K562 (cell line): ENCODE results near the gene BLOC1S2. TPM values are rescaled to one million over a fixed set of nuclear protein-coding genes. Genes with fewer than 3 reads are reported as not detected.

Source experiments
- ATAC-seq: fragments of 200-7000 bp; cut with Tn5 transposase; 3 replicates; pipeline ENCODE4 v1.9.1; 2020; ENCODE audit warnings: moderate library complexity
- BruUV-seq: library from RNA; stranded (reverse); fragments of 400-500 nt; replicated peaks from 2 replicates; lab custom pipeline; 2021; lab: Mats Ljungman, UMichigan
- CTCF ChIA-PET: fragments of 300-600 bp; formaldehyde crosslinking; extraction: SDS; loops from one replicate; lab custom pipeline; 2021; ENCODE audit warnings: low intra/inter-chr PET ratio; lab: Yijun Ruan, JAX
- POLR2A ChIA-PET: fragments of 300-600, 350-650 bp; sonication (Branson Sonifier 250); formaldehyde crosslinking; extraction: SDS; loops from one replicate; lab custom pipeline; 2021; ENCODE audit warnings: antibody characterized with exemption, inconsistent platforms; lab: Yijun Ruan, JAX
- DNase-seq, 4 experiments: peaks; one replicate each; pipeline versions ENCODE4 v3.0.0 to v3.0.0-alpha.2; 2011 to 2018; ENCODE audit warnings: low spot score in 3 of 4, mixed read lengths in 3 of 4; ENCODE audit errors: extremely low read depth in 1 of 4
- FAIRE-seq: peaks from 2 replicates; lab custom pipeline; 2011; peaks lifted over from hg19 to GRCh38; lab: Jason Lieb, UNC
- H2AFZ ChIP-seq: 2 replicates; pipeline ENCODE4 v1.6.0; 2011; ENCODE audit warnings: low read depth, low read length, control low read depth, inconsistent platforms
- H3K27ac ChIP-seq: fragments of 200-600 bp; 3 replicates; pipeline ENCODE4 v1.8.0; 2011; ENCODE audit warnings: low read depth, mild to moderate bottlenecking, control low read depth, inconsistent platforms, low read length, moderate library complexity, mixed read lengths; ENCODE audit errors: extremely low read depth
- H3K27me3 ChIP-seq, 2 experiments: fragments of 300-600 bp in 1 of 2; 2 replicates in 1 of 2; 3 replicates in 1 of 2; pipeline versions ENCODE4 v1.6.0 to v1.8.0; 2011; ENCODE audit warnings: inconsistent platforms in 2 of 2, low read length in 2 of 2, mild to moderate bottlenecking in 1 of 2, mixed read lengths in 1 of 2, moderate library complexity in 1 of 2; ENCODE audit not compliant: control insufficient read depth in 2 of 2, insufficient read depth in 2 of 2
- H3K36me3 ChIP-seq: fragments of 300-600 bp; 3 replicates; pipeline ENCODE4 v1.8.0; 2011; ENCODE audit warnings: mild to moderate bottlenecking, low read length, inconsistent platforms; ENCODE audit not compliant: control insufficient read depth, insufficient read depth
- H3K4me1 ChIP-seq, 2 experiments: fragments of 200-600 bp in 1 of 2; replicated peaks in 1 of 2; 2 replicates in 1 of 2; 3 replicates in 1 of 2; pipeline versions ENCODE4 v1.5.1 to v1.8.0; 2011; ENCODE audit warnings: inconsistent platforms in 2 of 2, low read length in 2 of 2, mild to moderate bottlenecking in 1 of 2, mixed read lengths in 1 of 2, moderate library complexity in 1 of 2; ENCODE audit not compliant: control insufficient read depth in 2 of 2, insufficient read depth in 2 of 2
- H3K4me2 ChIP-seq: 2 replicates; pipeline ENCODE4 v1.6.1; 2011; ENCODE audit warnings: low read length, control low read depth, inconsistent platforms, mixed read lengths; ENCODE audit not compliant: insufficient read depth
- H3K4me3 ChIP-seq: fragments of 200-600 bp; sonication (generic), shearing (Covaris generic); 2 replicates; pipeline ENCODE4 v1.5.1; 2016; ENCODE audit warnings: control low read depth, inconsistent platforms
- H3K79me2 ChIP-seq: fragments of 200-600 bp; 3 replicates; pipeline ENCODE4 v1.8.0; 2011; ENCODE audit warnings: low read length, inconsistent platforms; ENCODE audit not compliant: control insufficient read depth, insufficient read depth
- H3K9ac ChIP-seq, 2 experiments: 2 replicates each; pipeline versions ENCODE4 v1.6.0 to v1.6.1; 2011; ENCODE audit warnings: low read depth in 2 of 2, low read length in 2 of 2, control low read depth in 1 of 2, inconsistent platforms in 1 of 2, mild to moderate bottlenecking in 1 of 2, mixed read lengths in 1 of 2; ENCODE audit not compliant: insufficient read depth in 1 of 2
- H3K9me1 ChIP-seq: one replicate; pipeline ENCODE4 v1.6.0; 2011; ENCODE audit warnings: inconsistent platforms, mild to moderate bottlenecking, low read length, moderate library complexity; ENCODE audit not compliant: control insufficient read depth, insufficient read depth
- H3K9me3 ChIP-seq: replicated peaks from 2 replicates; pipeline ENCODE4 v1.5.1; 2011; ENCODE audit warnings: low read depth, low read length, inconsistent platforms; ENCODE audit not compliant: control insufficient read depth, insufficient read depth
- H4K20me1 ChIP-seq: replicated peaks from 2 replicates; pipeline ENCODE4 v1.6.1; 2011; ENCODE audit warnings: low read length, inconsistent platforms, mixed read lengths; ENCODE audit not compliant: control insufficient read depth, insufficient read depth
- ASH1L ChIP-seq: fragments of 450-650 bp; IDR thresholded peaks from 2 replicates; pipeline ENCODE4 v1.6.1; 2018; ENCODE audit warnings: borderline replicate concordance, mild to moderate bottlenecking, low read depth; ENCODE audit not compliant: partially characterized antibody
- FOXA3 ChIP-seq, 2 experiments: fragments of 450-650 bp in 1 of 2; sonication (generic) in 1 of 2; formaldehyde crosslinking; IDR thresholded peaks in 1 of 2; conservative IDR thresholded peaks in 1 of 2; 2 replicates each; pipeline versions ENCODE4 v1.4.0 to v1.8.0; 2020 to 2022; ENCODE audit warnings: mild to moderate bottlenecking in 2 of 2, missing genetic modification reagents in 1 of 2
- FOXP1 ChIP-seq: sonication (generic); formaldehyde crosslinking; IDR thresholded peaks from 2 replicates; pipeline ENCODE4 v1.8.0; 2022; ENCODE audit warnings: mild to moderate bottlenecking, missing genetic modification reagents
- GABPB2 ChIP-seq: fragments of 250-450 bp; sonication (Bioruptor Pico); conservative IDR thresholded peaks from 2 replicates; pipeline ENCODE4 v1.5.1; 2021; ENCODE audit warnings: mild to moderate bottlenecking
- NFRKB ChIP-seq: fragments of 450-650 bp; IDR thresholded peaks from 2 replicates; pipeline ENCODE4 v1.6.1; 2016; ENCODE audit warnings: low read depth
- POLR2A ChIP-seq: fragments of 450-650 bp; conservative IDR thresholded peaks from 2 replicates; pipeline ENCODE4 v1.6.1; 2016
- POLR2B ChIP-seq: fragments of 450-650 bp; IDR thresholded peaks from 2 replicates; pipeline ENCODE4 v1.6.1; 2018; ENCODE audit warnings: low read depth; ENCODE audit not compliant: partially characterized antibody
- XRCC5 ChIP-seq: fragments of 200-400 bp; formaldehyde crosslinking; IDR thresholded peaks from 2 replicates; pipeline ENCODE4 v1.6.1; 2017; ENCODE audit warnings: low read depth, mild to moderate bottlenecking, low read length
- ZFPM2 ChIP-seq: fragments of 250-450 bp; sonication (Bioruptor Pico); IDR thresholded peaks from 2 replicates; pipeline ENCODE4 v1.5.1; 2022; ENCODE audit warnings: mild to moderate bottlenecking
- ZNF165 ChIP-seq: fragments of 250-450 bp; sonication (Bioruptor Pico); IDR thresholded peaks from 2 replicates; pipeline ENCODE4 v1.4.0; 2020; ENCODE audit warnings: borderline replicate concordance
- ZNF445 ChIP-seq: fragments of 250-450 bp; sonication (Bioruptor Pico); IDR thresholded peaks from 2 replicates; pipeline ENCODE4 v1.4.0; 2020; ENCODE audit warnings: low read depth, mild to moderate bottlenecking, moderate library complexity
- WGBS: fragments of 100-300 bp; shearing (Covaris generic); methylation state at CpG from one replicate; pipeline ENCODE4 v1.1.6; 2016; ENCODE audit warnings: low coverage, mixed read lengths; ENCODE audit not compliant: insufficient coverage; ENCODE audit errors: missing lambda C conversion rate; 5-methylcytosine and 5-hydroxymethylcytosine counted together
- in situ Hi-C: fragments of 300-500 bp; cut with MboI; formaldehyde crosslinking; loops from 4 replicates; pipeline ENCODE4 v1.15.0; 2018; ENCODE audit warnings: inconsistent platforms, mixed read lengths
- intact Hi-C: fragments of 100-400 bp; cut with micrococcal nuclease; formaldehyde crosslinking; loops from 2 replicates; pipeline ENCODE4 v1.14.2; 2022
- polyA plus RNA-seq, 8 experiments: library from polyadenylated mRNA; depleted of rRNA in 4 of 8; stranded (reverse) in 5 of 8; unstranded in 3 of 8; fragments of >200 nt; fragmentation: Nextera tagmentation in 2 of 8; fragmentation: Illumina TruSeq in 1 of 8; extraction: Ambion mirVana in 2 of 8; extraction: Trizol in 1 of 8; gene quantifications; 2 replicates each; pipeline versions ENCODE4 v1.2.1 to v1.2.3, GENCODE V29; 2011 to 2014; ENCODE audit warnings: inconsistent platforms in 1 of 8, missing spikeins in 1 of 8
- total RNA-seq, 7 experiments: library from RNA; depleted of rRNA in 6 of 7; stranded (reverse); fragments of >200 nt in 6 of 7; fragmentation: Illumina TruSeq in 2 of 7; extraction: Trizol in 2 of 7; gene quantifications; 2 replicates each; pipeline versions ENCODE4 v1.2.1 to v1.2.3, GENCODE V29; 2011 to 2021; ENCODE audit warnings: low replicate concordance in 1 of 7
- TF ChIP-seq, protein P1 (sequence below): IDR thresholded peaks from 2 replicates; pipeline ENCODE4 v1.6.1; 2011; ENCODE audit warnings: borderline replicate concordance, low read depth, mild to moderate bottlenecking, moderate library complexity, low read length; ENCODE audit not compliant: insufficient read depth, poor library complexity, severe bottlenecking
- TF ChIP-seq, protein P2 (sequence below): fragments of 250-450 bp; sonication (Bioruptor Pico); IDR thresholded peaks from 2 replicates; pipeline ENCODE4 v1.8.0; 2022; ENCODE audit warnings: moderate library complexity, mild to moderate bottlenecking, inconsistent platforms

Gene BLOC1S2
- total and polyA plus RNA-seq, 9 of the 15 experiments (the other 6 are each of a cell fraction or from before 2014, with no cell fraction given): 29.5 to 45.8 (median 34.9) TPM

DNA sequence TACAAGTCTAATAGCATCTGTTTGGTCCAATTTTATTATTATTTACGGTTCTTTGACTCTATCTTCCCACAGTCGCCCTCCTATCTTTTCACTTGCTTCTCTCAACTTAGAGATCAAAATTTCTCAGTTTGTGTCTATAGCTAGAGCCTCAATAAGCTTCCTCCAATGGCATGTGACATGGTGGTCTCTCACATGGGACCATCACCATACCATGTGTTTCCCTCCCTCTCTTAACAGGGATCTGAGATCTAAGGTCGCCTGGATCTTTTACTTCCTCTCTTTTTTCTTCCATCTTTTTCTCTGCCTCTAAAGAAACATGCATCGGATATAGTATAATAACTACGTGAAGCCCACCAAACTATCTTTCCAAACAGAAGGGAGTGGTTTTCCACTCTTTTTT is 41.7 kb upstream of the BLOC1S2 start:
- Histone ChIP-seq H3K36me3 (no peaks in the 10 kb centered on the region), H3K9ac (no peak overlapping the region), H3K4me1 (no peaks in the 10 kb centered on the region), H3K9me3 (no peaks in the 10 kb centered on the region), H3K79me2 (no peaks in the 10 kb centered on the region), H2AFZ (no peak overlapping the region), H3K4me3 (no peak overlapping the region), H3K27me3 (peaks cover 6 to 38% of the 10 kb centered on the region in 2 experiments; a peak in 4 of 5 replicates), H4K20me1 (no peaks in the 10 kb centered on the region), H3K9me1 (no peaks in the 10 kb centered on the region), H3K4me2 (no peak overlapping the region), H3K27ac (no peak overlapping the region)
- WGBS: 0% methylated on average over 3 of the region's 5 CpGs
- no TSS peak for BruUV-seq
- in situ Hi-C loops (loop anchor here (25.0 kb wide), 1 partner anchor 559 kb away; no protein-coding TSS in a partner anchor), intact Hi-C loops (no loop called here)
- ChIA-PET CTCF (no interaction called here), POLR2A (no interaction called here)
- DNase-seq (no peak), FAIRE-seq (no peak), ATAC-seq (no peak)
- TF ChIP-seq ZNF445 (CRISPR knock-in tag) (no peak), ASH1L (no peak), NFRKB (no peak), POLR2B (no peak), XRCC5 (no peak), ZNF165 (CRISPR knock-in tag) (no peak), POLR2A (no peak), FOXP1 (no peak), ZFPM2 (CRISPR knock-in tag) (no peak), GABPB2 (no peak), FOXA3 (CRISPR knock-in tag; conservative IDR thresholded peaks at IDR 0.05 in 1 of 2, IDR thresholded peaks at IDR 0.05 in 1 of 2) (no peak)
- TF ChIP-seq, protein P1, sequence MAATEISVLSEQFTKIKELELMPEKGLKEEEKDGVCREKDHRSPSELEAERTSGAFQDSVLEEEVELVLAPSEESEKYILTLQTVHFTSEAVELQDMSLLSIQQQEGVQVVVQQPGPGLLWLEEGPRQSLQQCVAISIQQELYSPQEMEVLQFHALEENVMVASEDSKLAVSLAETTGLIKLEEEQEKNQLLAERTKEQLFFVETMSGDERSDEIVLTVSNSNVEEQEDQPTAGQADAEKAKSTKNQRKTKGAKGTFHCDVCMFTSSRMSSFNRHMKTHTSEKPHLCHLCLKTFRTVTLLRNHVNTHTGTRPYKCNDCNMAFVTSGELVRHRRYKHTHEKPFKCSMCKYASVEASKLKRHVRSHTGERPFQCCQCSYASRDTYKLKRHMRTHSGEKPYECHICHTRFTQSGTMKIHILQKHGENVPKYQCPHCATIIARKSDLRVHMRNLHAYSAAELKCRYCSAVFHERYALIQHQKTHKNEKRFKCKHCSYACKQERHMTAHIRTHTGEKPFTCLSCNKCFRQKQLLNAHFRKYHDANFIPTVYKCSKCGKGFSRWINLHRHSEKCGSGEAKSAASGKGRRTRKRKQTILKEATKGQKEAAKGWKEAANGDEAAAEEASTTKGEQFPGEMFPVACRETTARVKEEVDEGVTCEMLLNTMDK: no peak
- TF ChIP-seq, protein P2, sequence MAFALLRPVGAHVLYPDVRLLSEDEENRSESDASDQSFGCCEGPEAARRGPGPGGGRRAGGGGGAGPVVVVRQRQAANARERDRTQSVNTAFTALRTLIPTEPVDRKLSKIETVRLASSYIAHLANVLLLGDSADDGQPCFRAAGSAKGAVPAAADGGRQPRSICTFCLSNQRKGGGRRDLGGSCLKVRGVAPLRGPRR (CRISPR knock-in tag): no peak
